Testis (tissue), 3 donors: ENCODE measurements around the gene REXO4. TPM values are rescaled to one million over a fixed set of nuclear protein-coding genes. Genes with fewer than 3 reads are reported as not detected.
A peak's percentile ranks its signal among the peaks of the same experiment; 100 is the strongest.
"Not testable (repeated sequence)": the region's sequence is repeated elsewhere in the genome, so short reads cannot be mapped to it uniquely, and the experiment has no call there.

Source experiments
- DNase-seq: peaks from one replicate; pipeline ENCODE4 v3.0.0-alpha.2; 2019
- H3K27ac ChIP-seq, 2 donors: fragments of 200-600 bp; sonication (generic); one replicate each; pipeline ENCODE4 v1.5.1; 2019
- H3K27me3 ChIP-seq: fragments of 200-600 bp; sonication (generic); one replicate; pipeline ENCODE4 v1.5.1; 2019
- H3K36me3 ChIP-seq: fragments of 200-600 bp; sonication (generic); one replicate; pipeline ENCODE4 v1.5.1; 2017; ENCODE audit warnings: low read depth; ENCODE audit errors: missing control alignments
- H3K4me1 ChIP-seq: fragments of 200-600 bp; sonication (generic); one replicate; pipeline ENCODE4 v1.5.1; 2019
- H3K4me3 ChIP-seq, 2 donors: fragments of 200-600 bp; sonication (generic); one replicate each; pipeline ENCODE4 v1.5.1; 2017 to 2019
- H3K9me3 ChIP-seq: fragments of 200-600 bp; sonication (generic); one replicate; pipeline ENCODE4 v1.5.1; 2017
- POLR2A ChIP-seq: fragments of 450-650 bp; IDR thresholded peaks from one replicate; pipeline ENCODE4 v1.6.1; 2017; ENCODE audit warnings: antibody characterized with exemption, mild to moderate bottlenecking, moderate library complexity
- WGBS, 2 donors: methylation state at CpG; one replicate each; pipeline ENCODE4 v1.1.5; 2018; 5-methylcytosine and 5-hydroxymethylcytosine counted together
- intact Hi-C: fragments of 100-400 bp; cut with DNase I; formaldehyde crosslinking; loops from one replicate; pipeline ENCODE4 v1.15.1; 2023; ENCODE audit warnings: low total_unique reads
- polyA plus RNA-seq: library from polyadenylated mRNA; stranded (reverse); fragments of 350-450 nt; fragmentation: Illumina TruSeq; extraction: RNeasy Lipid Tissue Mini Kit (QIAGEN cat#74804); gene quantifications from one replicate; pipeline ENCODE4 v1.2.3, GENCODE V29; 2014; ENCODE audit warnings: low read depth, low replicate concordance; ENCODE audit not compliant: insufficient read depth
- total RNA-seq, 2 donors: library from RNA; depleted of rRNA; stranded (reverse); fragments of >200 nt; gene quantifications; one replicate each; pipeline ENCODE4 v1.2.3, GENCODE V29; 2016
- TF ChIP-seq, protein P1 (sequence below), 3 experiments: fragments of 450-650 bp in 2 of 3; fragments of 200-600 bp in 1 of 3; sonication (generic) in 1 of 3; IDR thresholded peaks; one replicate each; pipeline ENCODE4 v1.5.1; 2016 to 2019; ENCODE audit warnings: antibody characterized with exemption in 3 of 3, mild to moderate bottlenecking in 2 of 3, moderate library complexity in 1 of 3

The REXO4 gene
- total and polyA plus RNA-seq, 3 donors from 2014 or later = 31.4 to 36.7 (median 31.5) TPM

DNA sequence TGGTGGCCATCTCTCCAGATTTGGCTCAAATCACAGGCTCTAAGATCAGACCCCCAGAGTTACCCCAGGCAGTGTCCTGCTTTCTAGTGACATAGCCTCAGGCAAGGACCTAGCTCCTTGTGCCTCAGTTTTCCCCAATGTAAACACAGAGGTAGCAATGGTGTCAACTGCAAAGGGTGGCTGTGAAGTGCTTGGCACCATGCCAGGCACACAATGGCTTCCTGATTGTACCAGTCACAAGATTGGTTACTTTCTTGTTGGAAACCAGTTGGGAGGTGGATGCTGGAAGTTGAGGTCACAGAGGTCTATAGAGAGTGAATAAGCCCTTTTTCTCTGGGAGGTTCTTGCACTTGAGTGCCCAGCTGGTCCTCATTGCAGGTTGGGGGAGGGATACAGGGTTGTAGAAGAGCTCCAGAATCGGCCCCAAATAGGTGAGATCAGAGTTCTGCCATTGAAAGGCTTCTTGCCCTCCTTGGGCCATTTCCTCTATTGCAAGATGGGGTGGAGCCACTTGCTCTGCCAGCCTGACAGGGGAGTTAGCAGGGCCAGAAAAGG is 39.3 kb downstream of the REXO4 start:
- peaks cover 10% of the 10 kb centered on the region for H3K4me1 ChIP-seq
- WGBS, 2 donors = 91 to 93% methylated on average over 1 of the region's 1 CpG
- intact Hi-C loops = no loop called here
- TF ChIP-seq POLR2A = no peak
- TF ChIP-seq, protein P1, sequence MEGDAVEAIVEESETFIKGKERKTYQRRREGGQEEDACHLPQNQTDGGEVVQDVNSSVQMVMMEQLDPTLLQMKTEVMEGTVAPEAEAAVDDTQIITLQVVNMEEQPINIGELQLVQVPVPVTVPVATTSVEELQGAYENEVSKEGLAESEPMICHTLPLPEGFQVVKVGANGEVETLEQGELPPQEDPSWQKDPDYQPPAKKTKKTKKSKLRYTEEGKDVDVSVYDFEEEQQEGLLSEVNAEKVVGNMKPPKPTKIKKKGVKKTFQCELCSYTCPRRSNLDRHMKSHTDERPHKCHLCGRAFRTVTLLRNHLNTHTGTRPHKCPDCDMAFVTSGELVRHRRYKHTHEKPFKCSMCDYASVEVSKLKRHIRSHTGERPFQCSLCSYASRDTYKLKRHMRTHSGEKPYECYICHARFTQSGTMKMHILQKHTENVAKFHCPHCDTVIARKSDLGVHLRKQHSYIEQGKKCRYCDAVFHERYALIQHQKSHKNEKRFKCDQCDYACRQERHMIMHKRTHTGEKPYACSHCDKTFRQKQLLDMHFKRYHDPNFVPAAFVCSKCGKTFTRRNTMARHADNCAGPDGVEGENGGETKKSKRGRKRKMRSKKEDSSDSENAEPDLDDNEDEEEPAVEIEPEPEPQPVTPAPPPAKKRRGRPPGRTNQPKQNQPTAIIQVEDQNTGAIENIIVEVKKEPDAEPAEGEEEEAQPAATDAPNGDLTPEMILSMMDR (IDR thresholded peaks at IDR 0.05) = no peak
- no peak overlapping the region for H3K4me3 ChIP-seq
- no peak overlapping the region for H3K27ac ChIP-seq
- H3K27me3 ChIP-seq = no peaks in the 10 kb centered on the region
- no peak for DNase-seq
- H3K9me3 ChIP-seq = no peaks in the 10 kb centered on the region
- H3K36me3 ChIP-seq = no peaks in the 10 kb centered on the region

DNA sequence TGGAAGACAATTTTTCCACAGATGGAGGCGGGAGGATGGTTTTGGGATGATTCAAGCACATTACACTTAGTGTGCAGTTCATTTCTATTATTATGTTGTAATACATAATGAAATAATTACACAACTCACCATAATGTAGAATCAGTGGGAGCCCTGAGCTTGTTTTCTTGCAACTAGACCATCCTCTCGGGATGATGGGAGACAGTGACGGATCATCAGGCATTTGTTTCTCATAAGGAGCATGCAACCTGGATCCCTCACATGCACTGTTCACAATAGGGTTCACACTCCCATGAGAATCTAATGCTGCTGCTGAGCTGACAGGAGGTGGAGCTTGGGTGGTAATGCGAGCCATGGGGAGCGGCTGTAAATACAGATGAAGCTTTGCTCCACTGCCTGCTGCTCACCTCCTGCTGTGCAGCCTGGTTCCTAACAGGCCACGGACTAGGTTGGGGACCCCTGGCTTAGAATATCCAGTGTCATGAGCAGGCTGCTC is 40.0 kb downstream of the REXO4 start:
- no peaks in the 10 kb centered on the region for H3K9me3 ChIP-seq
- intact Hi-C loops = no loop called here
- H3K4me3 ChIP-seq = no peak overlapping the region
- WGBS, 2 donors = 81 to 87% methylated on average over 6 of the region's 6 CpGs
- no peak for TF ChIP-seq POLR2A
- TF ChIP-seq, protein P1 (IDR thresholded peaks at IDR 0.05) = no peak
- no peak overlapping the region for H3K27ac ChIP-seq
- H3K27me3 ChIP-seq = no peaks in the 10 kb centered on the region
- H3K4me1 ChIP-seq = peaks cover 15% of the 10 kb centered on the region
- no peaks in the 10 kb centered on the region for H3K36me3 ChIP-seq
- no peak for DNase-seq

DNA sequence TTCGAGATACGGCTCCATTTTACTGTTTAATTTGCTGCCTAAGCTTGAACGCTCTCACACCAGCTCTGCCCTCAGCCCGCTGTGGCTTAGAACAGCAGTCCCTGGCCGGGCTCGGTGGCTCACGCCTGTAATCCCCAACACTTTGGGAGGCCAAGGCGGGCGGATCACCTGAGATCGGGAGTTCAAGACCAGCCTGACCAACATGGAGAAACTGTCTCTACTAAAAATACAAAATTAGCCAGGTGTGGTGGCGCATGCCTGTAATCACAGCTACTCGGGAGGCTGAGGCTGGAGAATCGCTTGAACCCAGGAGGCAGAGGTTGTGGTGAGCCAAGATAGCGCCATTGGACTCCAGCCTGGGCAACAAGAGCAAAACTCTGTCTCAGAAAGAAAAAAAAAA is 40.5 kb downstream of the REXO4 start:
- DNase-seq, H3K9me3 ChIP-seq, intact Hi-C loops, H3K4me3 ChIP-seq, H3K27ac ChIP-seq, H3K27me3 ChIP-seq, H3K36me3 ChIP-seq: not testable (repeated sequence)
- H3K4me1 ChIP-seq = peaks cover 15% of the 10 kb centered on the region
- 83 to 86% methylated on average over 14 of the region's 14 CpGs for WGBS, 2 donors

DNA sequence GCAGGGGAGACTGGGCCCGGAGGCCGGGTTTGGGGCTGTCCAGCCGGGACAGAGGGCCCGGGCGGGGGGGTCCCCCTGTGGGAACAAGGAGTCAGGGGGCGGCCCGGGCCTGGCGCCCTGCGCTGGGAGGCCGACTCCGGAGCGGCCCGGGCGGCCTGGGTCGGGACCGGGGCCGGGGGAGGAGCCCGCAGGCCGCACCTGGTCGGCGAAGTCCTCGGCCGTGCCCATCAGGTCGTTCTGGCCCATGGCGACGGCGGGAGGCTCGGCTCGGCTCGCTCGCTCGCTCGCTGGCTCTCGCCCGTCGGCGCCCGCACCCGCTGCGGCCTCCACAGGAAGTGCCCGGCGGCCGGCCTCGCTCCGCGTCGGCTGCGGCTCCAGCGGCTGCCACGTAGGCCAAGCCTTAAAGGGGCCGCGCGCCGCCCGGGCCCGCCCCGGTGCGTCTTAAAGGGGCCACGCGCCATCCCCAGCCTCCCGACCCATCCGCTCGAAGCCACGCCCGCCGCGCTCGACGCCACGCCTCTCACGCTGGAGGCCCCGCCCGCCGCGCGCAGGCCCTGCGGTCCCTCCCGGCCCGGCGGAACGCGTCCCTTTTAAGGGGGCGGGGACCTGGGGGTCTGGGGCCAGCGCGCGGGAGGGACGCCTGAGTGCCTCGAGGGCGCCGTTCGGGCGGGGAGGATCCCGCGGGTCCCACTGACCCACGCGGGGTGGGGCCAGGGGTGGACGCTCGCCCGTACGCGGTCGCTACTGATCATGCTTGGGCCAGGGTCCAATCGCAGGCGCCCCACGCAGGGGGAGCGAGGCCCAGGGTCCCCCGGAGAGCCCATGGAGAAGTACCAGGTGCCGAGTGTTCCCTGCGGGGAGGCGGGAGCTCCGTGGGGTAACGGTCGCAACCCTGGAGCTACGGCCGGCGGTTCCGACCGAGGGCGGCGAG is 41.8 kb downstream of the REXO4 start, which contains the start of the genes STKLD1 and SURF4:
TSS of gene STKLD1 (plus strand) at position 643 of the 931 bp plus-strand sequence. CDS start at position 751, 108 bp downstream.
TSS of gene SURF4 (minus strand) at position 337 of the 931 bp plus-strand sequence. CDS start at position 246, 91 bp downstream.
- Histone ChIP-seq H3K27me3 (no peaks in the 10 kb centered on the region), H3K4me3 (peak within 1 kb of the TSS; percentile 86 to 98), H3K9me3 (no peaks in the 10 kb centered on the region), H3K27ac (peak within 1 kb of the TSS; percentile 89 to 91), H3K4me1 (peaks cover 22% of the 10 kb centered on the region), H3K36me3 (no peaks in the 10 kb centered on the region)
- TF ChIP-seq POLR2A = peak; percentile 67
- TF ChIP-seq, protein P1 (IDR thresholded peaks at IDR 0.05) = peak in 1 of 3 experiments; percentile 23
- WGBS, 2 donors = 0 to 1% methylated on average over 17 to 62 of the region's 120 CpGs
- peak; percentile 98 for DNase-seq
- intact Hi-C loops = no loop called here

DNA sequence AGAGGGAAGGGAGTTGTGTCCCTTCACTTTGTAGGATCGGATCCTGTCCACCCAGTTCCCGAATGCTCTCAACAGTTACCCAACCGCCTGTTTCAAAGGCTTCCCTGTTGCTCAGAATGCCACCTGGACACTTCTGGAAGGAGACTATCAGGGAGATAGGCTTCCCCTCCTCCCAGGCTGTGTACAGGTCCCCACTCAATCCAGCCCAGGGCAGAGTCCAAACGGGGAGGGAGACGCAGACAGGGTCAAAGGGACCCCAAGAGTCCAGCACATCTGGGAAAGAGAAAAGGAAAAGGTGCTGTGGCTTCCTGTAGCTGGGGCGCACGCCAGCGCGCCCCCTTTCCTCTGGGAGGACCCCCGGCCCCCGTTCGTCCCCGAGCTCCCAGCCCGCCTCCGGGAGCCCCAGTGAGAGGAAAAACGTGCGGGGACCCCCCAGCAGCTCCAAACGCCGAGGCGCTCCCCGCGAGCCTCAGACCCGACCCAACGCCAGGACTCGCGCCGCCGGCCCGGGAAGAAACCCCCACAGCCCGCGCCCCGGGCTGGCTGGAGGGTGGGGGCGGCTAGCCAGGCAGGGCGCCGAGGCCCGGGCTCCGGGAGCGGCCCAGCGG is 42.6 kb downstream of the REXO4 start:
- TF ChIP-seq, protein P1 (IDR thresholded peaks at IDR 0.05) = no peak
- no peak for TF ChIP-seq POLR2A
- DNase-seq = peak; percentile 36
- intact Hi-C loops = no loop called here
- WGBS, 2 donors = 0% methylated on average over 17 to 39 of the region's 39 CpGs
- peak overlapping the region; percentile 89 to 91 for H3K27ac ChIP-seq
- peaks cover 22% of the 10 kb centered on the region for H3K4me1 ChIP-seq
- H3K4me3 ChIP-seq = peak overlapping the region; percentile 86 to 98
- H3K9me3 ChIP-seq = no peaks in the 10 kb centered on the region
- no peaks in the 10 kb centered on the region for H3K36me3 ChIP-seq
- H3K27me3 ChIP-seq = no peaks in the 10 kb centered on the region
